HCT116 (cell line): ENCODE data around the gene CBR1.

Source experiments
- CEBPB ChIP-seq: IDR thresholded peaks from 2 replicates; pipeline ENCODE4 v1.6.1; 2012; ENCODE audit warnings: low read depth
- EZH2 ChIP-seq: fragments of 200-600 bp; sonication (generic); IDR thresholded peaks from 2 replicates; pipeline ENCODE4 v1.6.1; 2017; ENCODE audit warnings: antibody characterized with exemption, mixed run types
- FOSL1 ChIP-seq: IDR thresholded peaks from 2 replicates; pipeline ENCODE4 v1.6.1; 2012; ENCODE audit warnings: low read depth
- POLR2AphosphoS5 ChIP-seq: IDR thresholded peaks from 2 replicates; pipeline ENCODE4 v1.6.1; 2011; ENCODE audit warnings: mild to moderate bottlenecking, low read depth, low read length, moderate library complexity
- TF ChIP-seq, protein P1 (sequence below), 3 experiments: fragments of 200-600 bp in 1 of 3; sonication (generic) in 1 of 3; IDR thresholded peaks in 2 of 3; conservative IDR thresholded peaks in 1 of 3; 2 replicates each; pipeline ENCODE4 v1.5.1; 2012 to 2017; ENCODE audit warnings: low read depth in 2 of 3, low read length in 2 of 3, antibody characterized with exemption in 1 of 3, borderline replicate concordance in 1 of 3, control low read depth in 1 of 3, mild to moderate bottlenecking in 1 of 3, mixed read lengths in 1 of 3, mixed run types in 1 of 3, moderate library complexity in 1 of 3; ENCODE audit not compliant: insufficient read depth in 1 of 3
- TF ChIP-seq, protein P2 (sequence below): IDR thresholded peaks from 2 replicates; pipeline ENCODE4 v1.6.1; 2011; ENCODE audit warnings: mild to moderate bottlenecking, low read length, moderate library complexity; ENCODE audit not compliant: insufficient replicate concordance; ENCODE audit errors: extremely low read depth

DNA sequence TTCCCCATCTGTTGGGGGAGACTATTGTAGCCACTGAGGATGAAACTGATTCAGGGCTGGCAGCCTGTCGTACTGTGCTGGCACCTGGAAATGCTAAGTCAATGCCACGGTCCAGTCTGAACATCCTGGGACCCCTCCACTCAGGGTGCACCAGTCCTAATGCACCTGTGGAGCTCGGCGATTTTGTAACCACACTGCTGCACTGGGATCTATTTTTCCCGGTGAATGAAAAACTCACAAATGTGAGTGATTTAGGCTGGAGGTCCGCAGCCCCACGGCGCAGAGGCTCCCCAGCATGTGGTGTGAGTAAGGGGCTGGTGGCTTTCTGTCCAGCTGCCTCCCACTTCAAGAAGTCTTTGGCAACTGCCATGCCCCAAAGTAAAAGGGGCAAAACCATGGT, 45.0 kb upstream of the CBR1 start:
- TF ChIP-seq, protein P1, sequence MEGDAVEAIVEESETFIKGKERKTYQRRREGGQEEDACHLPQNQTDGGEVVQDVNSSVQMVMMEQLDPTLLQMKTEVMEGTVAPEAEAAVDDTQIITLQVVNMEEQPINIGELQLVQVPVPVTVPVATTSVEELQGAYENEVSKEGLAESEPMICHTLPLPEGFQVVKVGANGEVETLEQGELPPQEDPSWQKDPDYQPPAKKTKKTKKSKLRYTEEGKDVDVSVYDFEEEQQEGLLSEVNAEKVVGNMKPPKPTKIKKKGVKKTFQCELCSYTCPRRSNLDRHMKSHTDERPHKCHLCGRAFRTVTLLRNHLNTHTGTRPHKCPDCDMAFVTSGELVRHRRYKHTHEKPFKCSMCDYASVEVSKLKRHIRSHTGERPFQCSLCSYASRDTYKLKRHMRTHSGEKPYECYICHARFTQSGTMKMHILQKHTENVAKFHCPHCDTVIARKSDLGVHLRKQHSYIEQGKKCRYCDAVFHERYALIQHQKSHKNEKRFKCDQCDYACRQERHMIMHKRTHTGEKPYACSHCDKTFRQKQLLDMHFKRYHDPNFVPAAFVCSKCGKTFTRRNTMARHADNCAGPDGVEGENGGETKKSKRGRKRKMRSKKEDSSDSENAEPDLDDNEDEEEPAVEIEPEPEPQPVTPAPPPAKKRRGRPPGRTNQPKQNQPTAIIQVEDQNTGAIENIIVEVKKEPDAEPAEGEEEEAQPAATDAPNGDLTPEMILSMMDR (IDR thresholded peaks at IDR 0.05 in 2 of 3, conservative IDR thresholded peaks at IDR 0.05 in 1 of 3; ENCODE audit: borderline replicate concordance in 1 of 3, insufficient read depth in 1 of 3, low read depth in 2 of 3, low read length in 2 of 3), result no peak
- TF ChIP-seq, protein P2, sequence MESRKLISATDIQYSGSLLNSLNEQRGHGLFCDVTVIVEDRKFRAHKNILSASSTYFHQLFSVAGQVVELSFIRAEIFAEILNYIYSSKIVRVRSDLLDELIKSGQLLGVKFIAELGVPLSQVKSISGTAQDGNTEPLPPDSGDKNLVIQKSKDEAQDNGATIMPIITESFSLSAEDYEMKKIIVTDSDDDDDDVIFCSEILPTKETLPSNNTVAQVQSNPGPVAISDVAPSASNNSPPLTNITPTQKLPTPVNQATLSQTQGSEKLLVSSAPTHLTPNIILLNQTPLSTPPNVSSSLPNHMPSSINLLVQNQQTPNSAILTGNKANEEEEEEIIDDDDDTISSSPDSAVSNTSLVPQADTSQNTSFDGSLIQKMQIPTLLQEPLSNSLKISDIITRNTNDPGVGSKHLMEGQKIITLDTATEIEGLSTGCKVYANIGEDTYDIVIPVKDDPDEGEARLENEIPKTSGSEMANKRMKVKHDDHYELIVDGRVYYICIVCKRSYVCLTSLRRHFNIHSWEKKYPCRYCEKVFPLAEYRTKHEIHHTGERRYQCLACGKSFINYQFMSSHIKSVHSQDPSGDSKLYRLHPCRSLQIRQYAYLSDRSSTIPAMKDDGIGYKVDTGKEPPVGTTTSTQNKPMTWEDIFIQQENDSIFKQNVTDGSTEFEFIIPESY, result no peak
- TF ChIP-seq POLR2AphosphoS5, result no peak
- TF ChIP-seq FOSL1, result no peak
- TF ChIP-seq EZH2, result no peak
- TF ChIP-seq CEBPB, result no peak
